HG02870 (cell line): ENCODE results near the gene DTX4.
A peak's percentile ranks its signal among the peaks of the same experiment; 100 is the strongest.

Experiments used
- ATAC-seq: cut with Tn5 transposase; IDR thresholded peaks from one replicate; pipeline ENCODE4 v1.9.1; 2021; ENCODE audit warnings: mild to moderate bottlenecking, moderate library complexity; ENCODE audit not compliant: unreplicated experiment

The DTX4 gene

GRCh38 chr11:59172345-59173079 is 580 bp downstream of the DTX4 start:
- peak; percentile 29 for ATAC-seq

- peak; percentile 1 for ATAC-seq
Observed at GRCh38 chr11:59173080-59173963, 1.4 kb downstream of the DTX4 start.

DNA sequence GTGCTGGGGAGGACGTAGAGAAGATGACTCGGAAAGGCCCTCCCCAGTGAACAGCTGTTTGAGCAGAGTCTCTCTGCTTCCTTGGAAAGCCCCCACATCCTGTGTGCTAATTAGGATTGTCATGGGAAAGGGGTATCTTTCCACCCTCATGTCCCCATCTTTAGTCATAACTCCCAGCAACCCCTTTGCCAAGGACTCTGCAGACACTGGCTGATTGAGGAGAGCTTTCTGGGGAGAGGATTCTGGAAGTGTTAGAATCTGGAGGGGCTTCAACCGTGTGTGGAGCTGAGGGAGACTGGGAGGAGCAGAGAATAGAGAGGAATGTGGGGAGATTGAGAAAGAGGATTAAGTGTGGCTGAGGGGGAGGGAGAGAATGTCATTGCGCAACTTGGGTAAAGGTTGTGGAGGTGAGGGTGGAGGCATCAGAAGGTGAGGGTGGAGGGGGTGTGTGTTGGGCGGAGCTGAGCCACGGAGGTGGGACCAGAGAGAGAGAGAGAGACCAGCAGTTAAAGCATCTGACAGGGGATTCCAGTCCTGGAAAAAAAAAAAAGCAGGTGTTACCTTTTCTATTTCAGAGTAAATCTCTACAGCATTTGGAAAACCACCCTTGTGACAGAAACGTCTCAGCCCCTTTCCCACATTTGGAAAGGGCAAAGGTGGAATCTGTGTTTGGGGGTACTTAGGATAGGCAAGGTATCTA is 2.2 kb downstream of the DTX4 start:
- no peak for ATAC-seq

- no peak for ATAC-seq
Observed at GRCh38 chr11:59174664-59175033, 2.7 kb downstream of the DTX4 start.

DNA sequence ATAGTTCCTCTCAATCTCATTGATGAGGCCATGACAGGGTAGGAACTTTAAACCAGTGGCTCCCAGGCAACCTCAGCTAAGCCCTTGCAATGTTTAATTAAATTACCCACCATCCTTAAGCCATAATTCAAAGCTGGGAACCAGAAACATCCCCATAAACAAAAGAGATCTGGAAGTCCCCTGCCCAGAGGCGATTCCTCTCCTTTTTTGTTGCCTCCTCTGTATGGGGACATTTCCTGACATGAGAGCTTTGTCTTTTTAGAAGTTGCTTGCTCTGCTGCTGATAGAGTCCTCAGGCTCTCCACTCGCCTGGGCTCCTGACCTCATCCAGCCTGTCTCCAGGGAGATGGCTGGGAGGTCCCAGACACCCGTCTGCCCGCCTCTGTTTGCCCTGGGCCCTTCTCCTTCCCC is 3.2 kb downstream of the DTX4 start:
- no peak for ATAC-seq

- ATAC-seq = no peak
Observed at GRCh38 chr11:59176330-59176729, 4.4 kb downstream of the DTX4 start.

DNA sequence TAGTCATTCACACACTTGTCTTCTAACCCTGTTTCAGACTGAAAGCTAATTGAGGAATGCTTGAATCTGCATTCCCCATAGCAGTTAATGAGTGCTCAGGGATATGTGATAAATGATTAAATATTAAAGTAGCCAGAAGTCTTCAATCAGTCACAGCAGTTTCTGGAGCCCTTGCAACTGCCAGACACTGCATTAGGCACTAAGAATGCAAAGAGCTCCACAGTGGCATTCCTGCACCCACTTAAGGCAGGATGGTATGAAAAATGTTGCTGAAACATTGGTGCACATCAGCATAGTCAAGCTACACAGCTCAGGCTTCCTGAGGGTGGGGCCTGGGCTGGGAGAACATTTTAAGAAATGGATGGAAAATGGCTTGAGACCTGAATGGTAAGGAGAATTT is 6.5 kb downstream of the DTX4 start:
- ATAC-seq = no peak

GRCh38 chr11:59179121-59179520 is 7.2 kb downstream of the DTX4 start:
- ATAC-seq = no peak

DNA sequence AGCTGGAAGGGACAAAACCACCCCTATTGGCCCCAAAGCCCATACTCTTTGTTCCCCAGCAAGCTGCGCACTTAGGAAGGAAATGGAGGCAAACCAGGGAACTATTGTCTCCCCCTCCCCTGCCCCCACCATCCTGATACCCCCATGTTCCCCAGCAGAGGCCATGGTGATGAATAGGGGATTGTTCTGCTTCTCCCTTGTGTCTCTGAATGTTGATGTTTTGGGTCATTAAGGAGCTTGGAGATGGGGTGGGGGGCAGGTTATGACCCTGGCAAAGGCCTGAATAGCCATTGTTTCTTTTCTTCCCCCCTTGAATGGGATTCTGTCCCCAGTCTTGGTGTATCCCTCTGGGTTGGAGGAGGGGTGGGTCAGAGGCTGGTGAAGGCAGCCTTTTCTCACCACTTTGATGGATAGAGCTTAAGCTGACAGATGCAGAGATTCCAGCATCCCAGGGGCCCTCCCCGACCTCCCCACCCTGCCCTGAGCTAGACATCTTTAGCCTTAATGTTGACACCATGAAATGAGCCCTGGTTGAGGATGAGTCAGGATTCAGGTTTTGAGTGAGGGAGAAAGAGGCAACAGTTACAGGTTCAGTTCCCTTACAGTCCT is 8.3 kb downstream of the DTX4 start:
- ATAC-seq = no peak

GRCh38 chr11:59180907-59181306 is 9.0 kb downstream of the DTX4 start:
- ATAC-seq = no peak

GRCh38 chr11:59181746-59182456 is 10.0 kb downstream of the DTX4 start:
- no peak for ATAC-seq

GRCh38 chr11:59182457-59183151 is 10.7 kb downstream of the DTX4 start:
- peak; percentile 46 for ATAC-seq

- no peak for ATAC-seq
Observed at GRCh38 chr11:59183771-59184170, 11.8 kb downstream of the DTX4 start.

DNA sequence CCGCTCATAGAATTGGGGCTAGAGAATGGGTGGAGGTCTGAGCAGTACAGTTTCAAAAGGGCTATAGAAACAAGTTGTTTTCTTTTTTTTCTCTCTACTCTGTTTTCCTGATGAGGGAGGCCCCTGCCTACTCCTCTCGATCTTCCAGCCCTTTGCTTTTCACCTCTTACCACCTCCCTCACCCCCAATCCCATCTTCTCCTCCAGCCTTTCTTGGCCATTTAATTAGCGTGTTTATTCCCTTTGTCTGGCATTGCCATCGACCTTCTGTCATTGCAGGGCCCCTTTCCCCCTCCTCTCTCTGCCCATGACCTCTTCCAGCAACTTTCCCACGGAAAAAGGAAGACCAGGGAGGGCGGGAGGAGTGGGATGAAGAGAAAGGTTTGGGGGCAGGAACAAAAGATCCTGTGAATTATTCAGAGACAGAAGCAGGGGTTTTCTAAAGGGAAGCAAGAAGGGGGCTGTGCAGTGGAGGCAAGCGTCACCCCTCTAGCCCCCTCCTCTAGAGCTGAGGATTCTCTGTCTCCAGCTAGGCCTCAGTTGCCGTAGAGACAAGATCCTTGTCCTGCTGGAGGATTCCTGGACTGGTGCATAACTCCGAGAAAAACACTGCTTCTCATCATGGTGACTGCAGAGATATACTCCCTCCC is 12.9 kb downstream of the DTX4 start:
- ATAC-seq = no peak

- no peak for ATAC-seq
Observed at GRCh38 chr11:59185386-59185945, 13.5 kb downstream of the DTX4 start.

- ATAC-seq = peak; percentile 65
Observed at GRCh38 chr11:59186130-59186594, 14.2 kb downstream of the DTX4 start.

- ATAC-seq = no peak
Observed at GRCh38 chr11:59187035-59187434, 15.1 kb downstream of the DTX4 start.

- no peak for ATAC-seq
Observed at GRCh38 chr11:59187587-59187986, 15.7 kb downstream of the DTX4 start.

- ATAC-seq = no peak
Observed at GRCh38 chr11:59188954-59189353, 17.0 kb downstream of the DTX4 start.
